RCC 7860 (cell line): Measurements from ENCODE around the gene KIF5A.
"Not testable (repeated sequence)": the region's sequence is repeated elsewhere in the genome, so short reads cannot be mapped to it uniquely, and the experiment has no call there.

ENCODE experiments used
- DNase-seq: peaks from one replicate; pipeline ENCODE4 v3.0.0-alpha.2; 2015; ENCODE audit warnings: low spot score
- FAIRE-seq: peaks from 2 replicates; lab custom pipeline; 2012; peaks lifted over from hg19 to GRCh38; lab: Jason Lieb, UNC

Gene KIF5A

DNA sequence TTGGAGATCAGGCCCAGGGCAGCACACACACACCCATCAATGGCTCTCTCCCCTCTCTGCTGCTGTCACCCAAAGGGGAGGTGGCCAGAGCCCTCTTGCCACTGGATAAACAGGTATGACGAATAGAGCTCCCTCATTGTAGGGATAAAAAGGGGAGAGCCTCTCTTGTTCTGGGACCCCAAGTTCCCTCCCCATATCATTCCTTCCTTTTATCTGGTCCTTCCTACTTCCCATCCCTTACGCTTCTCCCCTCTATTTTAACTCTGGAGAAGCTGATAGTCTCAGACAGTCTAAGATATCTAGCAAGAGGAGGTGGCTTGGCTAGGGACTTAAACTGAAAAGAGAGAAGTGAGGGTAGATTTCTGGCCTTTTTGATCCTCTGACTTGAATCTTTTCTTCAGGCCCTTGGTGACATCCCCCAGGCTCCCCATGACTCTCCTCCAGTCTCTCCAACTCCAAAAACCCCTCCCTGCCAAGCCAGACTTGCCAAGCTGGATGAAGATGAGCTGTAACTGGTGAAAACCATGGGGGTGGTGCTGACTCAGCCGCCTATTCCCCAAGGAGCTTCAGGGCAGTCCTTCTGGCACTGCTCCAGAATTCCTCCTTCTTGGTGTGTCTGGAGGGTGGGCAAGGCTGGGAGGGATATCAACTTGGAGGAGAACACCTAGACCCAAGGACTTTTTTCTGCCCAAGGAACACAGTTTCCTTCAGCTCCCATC lies 66.7 kb downstream of the KIF5A start:
- FAIRE-seq (no peak), DNase-seq (no peak)

DNA sequence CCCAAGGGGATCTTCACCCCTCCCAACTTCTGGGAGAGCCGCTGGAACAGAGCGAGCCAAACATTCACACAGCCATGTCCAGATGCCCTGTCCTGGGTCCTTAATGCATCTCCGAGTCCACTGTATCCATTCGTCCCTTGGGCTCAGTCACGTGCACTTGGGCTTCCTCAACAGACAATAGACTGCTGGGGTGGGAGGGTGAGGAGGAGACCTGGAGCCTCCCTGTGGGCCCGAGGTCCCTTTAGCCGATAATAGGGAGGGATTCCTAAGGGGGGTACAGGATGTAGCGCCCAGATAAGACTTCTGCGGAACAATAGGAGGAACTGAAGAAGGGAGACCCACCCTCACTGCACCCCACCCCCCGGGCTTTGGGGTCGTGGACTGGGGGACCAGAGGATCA lies 68.1 kb downstream of the KIF5A start:
- no peak for FAIRE-seq
- no peak for DNase-seq

DNA sequence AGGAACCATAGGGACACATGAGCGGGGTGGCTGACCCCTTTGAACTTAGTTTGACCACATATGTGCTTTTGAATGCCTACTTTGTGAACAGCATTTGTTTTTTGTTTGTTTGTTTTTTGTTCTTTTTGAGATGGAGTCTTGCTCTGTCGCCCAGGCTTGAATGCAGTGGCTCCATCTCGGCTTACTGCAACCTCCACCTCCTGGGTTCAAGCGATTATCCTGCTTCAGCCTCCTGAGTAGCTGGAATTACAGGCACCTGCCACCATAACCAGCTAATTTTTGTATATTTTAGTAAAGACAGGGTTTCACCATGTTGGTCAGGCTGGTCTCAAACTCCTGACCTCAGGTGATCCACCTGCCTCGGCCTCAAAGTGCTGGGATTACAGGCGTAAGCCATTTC lies 68.6 kb downstream of the KIF5A start:
- FAIRE-seq, DNase-seq: not testable (repeated sequence)

DNA sequence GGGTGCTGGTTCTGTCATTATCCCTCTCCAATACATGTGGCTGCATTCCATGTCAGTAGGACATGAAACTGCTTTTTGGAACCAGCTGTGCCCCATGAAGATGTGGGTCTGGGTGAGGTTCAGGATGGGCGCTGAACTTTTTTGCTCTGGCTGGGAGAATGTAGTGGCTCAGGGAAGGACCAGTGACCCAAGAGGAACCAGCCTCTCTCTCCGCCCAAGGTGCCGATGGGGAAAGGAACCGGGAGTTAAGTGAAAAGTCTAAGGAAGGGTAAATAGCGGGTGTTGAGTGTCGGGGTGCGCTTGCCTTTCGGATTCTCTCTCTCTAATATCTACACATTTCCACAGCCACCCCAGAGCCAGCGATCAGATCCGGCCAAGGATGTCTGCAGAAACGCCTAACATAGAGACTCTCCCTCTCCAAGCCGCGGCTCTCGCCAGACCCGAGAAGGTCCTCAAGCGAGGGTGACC lies 69.2 kb downstream of the KIF5A start:
- DNase-seq (no peak), FAIRE-seq (no peak)

- DNase-seq (no peak), FAIRE-seq (no peak)
Observed at GRCh38 chr12:57619434-57620244, 69.8 kb downstream of the KIF5A start.

DNA sequence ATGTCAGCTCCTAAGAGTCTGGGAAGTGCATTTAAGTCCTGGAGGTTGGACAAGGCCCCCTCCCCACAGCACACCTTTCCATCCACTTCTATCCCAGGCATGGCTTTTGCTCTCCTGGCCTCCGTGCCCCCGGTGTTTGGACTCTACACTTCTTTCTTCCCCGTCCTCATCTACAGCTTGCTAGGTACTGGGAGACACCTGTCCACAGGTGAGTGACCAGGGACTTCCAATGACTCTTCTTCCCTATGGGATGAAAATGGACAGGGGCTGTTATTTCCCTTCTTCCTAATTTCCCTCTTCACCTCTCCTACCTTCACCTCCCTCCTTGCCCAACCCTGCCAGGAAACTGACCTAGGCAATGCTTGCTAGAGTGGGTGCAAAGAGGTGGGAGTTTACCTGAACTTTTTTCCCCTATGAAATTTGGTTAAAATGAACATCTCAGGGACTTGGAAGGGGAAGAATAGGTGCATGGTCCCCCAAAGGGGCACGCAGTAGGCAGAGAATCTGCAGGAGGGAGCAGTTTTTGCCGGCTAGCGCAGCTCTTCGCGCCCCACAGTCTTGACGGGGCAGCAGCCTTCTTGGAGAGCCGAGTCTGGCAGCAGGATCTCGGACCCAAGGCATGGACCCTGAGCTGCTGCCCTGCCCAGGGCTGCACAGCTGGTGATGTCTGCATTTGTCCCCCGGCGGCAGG lies 70.5 kb downstream of the KIF5A start:
- DNase-seq: no peak
- no peak for FAIRE-seq

DNA sequence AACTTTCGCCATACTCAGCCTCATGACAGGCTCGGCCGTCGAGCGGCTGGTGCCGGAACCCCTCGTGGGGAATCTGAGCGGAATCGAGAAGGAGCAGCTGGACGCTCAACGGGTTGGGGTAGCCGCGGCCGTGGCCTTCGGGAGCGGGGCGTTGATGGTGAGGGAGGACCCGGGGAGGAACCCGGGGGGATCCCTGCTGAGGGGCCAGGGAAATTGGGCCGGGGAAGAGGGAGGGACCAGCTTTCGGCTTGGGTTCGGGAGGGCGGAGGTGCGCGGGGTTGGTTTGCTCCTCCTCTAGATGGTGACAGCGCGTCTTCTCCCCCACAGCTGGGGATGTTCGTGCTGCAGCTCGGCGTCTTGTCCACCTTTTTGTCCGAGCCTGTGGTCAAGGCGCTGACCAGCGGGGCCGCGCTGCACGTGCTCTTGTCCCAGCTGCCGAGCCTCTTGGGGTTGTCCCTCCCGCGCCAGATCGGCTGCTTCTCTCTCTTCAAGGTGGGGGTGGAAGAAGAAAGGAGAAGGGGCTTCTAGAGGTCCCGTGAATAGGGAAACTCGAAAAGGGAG lies 71.2 kb downstream of the KIF5A start:
- FAIRE-seq (no peak), DNase-seq (no peak)

- no peak for DNase-seq
- FAIRE-seq: no peak
Observed at GRCh38 chr12:57621497-57622292, 71.9 kb downstream of the KIF5A start.

DNA sequence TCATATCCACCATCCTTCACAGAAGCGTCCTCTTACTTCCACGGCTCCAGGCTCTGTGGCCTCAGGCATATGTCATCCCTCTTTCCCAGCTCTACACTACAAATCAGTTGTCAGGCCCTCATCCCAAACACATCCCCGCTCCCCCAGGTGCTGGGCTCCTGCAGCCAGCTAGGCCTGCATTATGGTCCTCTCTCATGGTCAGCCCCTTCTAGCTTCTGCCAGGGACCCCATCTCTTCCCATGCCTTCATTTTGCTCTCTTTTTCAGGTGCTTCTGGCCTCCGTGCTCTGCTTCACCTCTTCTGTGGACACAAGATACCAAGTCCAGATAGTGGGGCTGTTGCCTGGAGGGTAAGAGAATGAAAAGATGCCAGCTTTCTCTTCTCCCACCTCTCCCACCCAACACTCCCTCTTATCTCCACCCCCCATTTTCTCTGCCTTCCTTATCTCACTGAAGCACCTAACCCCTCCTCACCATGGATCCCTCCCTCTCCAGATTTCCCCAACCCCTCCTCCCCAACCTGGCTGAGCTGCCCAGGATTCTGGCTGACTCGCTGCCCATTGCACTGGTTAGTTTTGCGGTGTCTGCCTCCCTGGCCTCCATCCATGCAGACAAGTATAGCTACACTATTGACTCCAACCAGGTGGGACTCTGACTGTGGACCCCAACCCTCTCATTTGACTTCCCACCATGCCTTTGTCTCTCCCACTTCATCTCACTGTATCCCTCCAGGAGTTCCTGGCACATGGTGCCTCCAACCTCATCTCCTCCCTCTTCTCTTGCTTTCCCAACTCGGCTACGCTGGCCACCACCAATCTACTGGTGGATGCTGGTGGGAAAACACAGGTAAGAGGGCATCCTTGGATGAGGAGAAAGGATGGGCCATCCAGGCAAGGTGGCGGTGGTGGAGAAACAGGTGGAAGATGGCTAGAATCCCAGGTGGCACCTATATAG lies 72.7 kb downstream of the KIF5A start:
- FAIRE-seq: no peak
- DNase-seq: no peak

DNA sequence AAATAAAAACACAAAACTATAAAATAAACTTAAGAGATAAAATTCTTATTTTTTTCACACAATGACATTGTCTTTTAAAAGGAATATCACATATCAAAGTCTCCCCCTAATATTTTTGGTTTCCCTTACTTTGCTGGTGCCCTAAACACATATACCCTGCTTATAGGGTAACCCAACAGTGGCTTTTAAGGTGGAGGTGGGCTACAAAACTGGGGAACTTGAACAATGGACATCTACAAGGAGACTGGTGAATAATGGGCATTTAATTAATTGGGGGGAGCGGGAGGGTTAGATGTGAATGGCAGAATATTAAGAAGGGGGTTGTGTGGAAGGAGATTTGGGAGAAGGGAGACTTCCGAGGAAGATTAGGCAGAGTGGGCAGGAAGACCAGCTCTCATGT lies 73.5 kb downstream of the KIF5A start:
- DNase-seq (no peak), FAIRE-seq (no peak)

- FAIRE-seq (no peak), DNase-seq (no peak)
Observed at GRCh38 chr12:57623811-57624390, 74.1 kb downstream of the KIF5A start.

DNA sequence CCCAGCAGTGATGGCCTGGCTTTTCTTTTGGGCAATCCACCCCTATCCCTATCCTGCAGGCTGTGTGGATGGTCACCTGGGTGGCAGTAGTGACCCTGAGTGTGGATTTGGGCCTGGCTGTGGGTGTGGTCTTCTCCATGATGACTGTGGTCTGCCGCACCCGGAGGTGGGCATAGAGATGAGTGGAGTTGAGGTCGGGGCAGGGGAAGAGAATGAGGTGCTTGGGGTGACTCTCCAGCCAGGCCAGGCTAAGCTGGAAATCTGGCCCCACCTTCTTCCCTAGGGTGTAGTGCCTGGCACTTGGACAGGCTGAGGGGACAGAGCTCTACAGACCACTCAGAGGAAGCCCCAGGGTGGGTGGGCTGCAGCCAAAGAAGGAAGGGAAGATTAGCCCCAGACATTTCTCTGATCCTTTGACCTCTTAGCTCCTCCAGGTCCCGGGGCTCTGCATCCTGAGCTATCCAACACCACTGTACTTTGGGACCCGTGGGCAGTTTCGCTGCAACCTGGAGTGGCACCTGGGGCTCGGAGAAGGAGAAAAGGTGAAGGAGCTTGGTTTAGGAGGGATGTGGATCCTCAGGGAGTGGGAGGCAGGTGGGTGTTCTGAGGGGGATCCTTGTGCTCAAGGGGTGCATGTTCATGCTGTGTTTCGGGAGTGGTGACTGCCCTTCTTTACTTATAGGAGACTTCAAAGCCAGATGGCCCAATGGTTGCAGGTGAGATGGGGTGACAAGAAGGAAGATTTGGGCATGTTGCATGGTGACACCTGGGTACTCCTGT lies 74.8 kb downstream of the KIF5A start:
- no peak for DNase-seq
- no peak for FAIRE-seq

- FAIRE-seq (no peak), DNase-seq (no peak)
Observed at GRCh38 chr12:57625261-57626032, 75.6 kb downstream of the KIF5A start.

DNA sequence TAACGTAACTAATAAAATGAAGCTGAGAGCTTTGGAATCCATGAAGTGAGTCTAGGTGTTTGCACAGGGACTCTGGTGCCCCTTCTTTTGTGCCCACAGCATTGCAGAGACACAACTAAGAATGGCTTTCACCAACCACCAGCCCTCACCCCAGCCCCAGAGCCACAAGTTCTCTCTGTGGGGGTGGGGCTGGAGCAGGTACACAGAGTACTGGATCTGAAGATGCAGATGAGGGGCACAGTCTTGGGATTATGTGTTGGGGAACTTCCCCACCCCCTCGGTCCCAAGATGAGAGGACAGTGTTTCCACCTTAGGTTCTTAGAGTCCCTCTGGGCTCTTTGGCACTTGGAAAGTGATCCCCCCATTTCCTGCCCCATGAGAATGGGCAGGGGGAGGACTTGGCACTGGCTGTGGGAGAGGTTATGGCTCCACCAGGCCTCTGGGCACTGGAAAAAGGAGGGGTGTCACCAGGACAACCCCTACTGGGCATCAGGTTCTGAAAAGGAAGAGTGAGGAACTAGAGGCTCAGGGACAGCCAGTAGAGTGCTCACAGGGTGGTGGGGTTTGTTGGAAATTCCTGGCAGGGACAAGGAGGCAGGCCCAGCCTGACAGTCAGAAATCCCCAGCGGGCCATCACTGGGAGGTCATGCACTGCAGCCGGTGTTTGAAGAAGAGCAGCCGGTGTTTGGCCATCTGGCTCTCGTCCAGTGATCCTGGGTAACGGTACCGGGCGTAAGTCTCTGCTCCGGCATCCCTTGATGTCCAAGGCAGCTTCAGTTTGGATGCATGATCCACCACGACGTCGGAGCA lies 76.5 kb downstream of the KIF5A start:
- DNase-seq (no peak), FAIRE-seq (no peak)

DNA sequence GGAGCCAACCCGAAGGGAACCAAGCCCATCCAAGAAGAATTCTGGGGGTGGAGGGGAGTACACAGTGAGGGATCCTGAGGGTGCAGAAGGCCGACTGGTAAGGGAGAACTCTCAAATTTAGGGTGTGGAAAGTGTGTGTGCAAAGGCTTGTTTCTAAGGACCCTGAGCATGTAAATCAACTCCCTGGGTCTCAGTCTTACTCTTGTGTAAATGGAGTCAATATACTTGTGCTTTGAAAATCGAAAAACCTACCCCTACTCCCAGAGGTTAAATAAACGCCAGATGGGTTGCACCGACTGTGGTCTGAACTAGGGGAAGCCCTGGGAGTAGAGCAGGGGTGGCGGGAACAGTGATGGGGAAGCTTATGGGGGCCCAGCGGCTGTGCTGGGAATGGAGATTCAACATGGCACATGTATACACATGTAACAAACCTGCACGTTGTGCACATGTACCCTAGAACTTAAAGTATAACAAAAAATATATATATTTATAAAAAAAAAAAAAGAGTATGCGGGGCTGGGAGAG lies 77.1 kb downstream of the KIF5A start:
- DNase-seq: no peak
- FAIRE-seq: no peak

DNA sequence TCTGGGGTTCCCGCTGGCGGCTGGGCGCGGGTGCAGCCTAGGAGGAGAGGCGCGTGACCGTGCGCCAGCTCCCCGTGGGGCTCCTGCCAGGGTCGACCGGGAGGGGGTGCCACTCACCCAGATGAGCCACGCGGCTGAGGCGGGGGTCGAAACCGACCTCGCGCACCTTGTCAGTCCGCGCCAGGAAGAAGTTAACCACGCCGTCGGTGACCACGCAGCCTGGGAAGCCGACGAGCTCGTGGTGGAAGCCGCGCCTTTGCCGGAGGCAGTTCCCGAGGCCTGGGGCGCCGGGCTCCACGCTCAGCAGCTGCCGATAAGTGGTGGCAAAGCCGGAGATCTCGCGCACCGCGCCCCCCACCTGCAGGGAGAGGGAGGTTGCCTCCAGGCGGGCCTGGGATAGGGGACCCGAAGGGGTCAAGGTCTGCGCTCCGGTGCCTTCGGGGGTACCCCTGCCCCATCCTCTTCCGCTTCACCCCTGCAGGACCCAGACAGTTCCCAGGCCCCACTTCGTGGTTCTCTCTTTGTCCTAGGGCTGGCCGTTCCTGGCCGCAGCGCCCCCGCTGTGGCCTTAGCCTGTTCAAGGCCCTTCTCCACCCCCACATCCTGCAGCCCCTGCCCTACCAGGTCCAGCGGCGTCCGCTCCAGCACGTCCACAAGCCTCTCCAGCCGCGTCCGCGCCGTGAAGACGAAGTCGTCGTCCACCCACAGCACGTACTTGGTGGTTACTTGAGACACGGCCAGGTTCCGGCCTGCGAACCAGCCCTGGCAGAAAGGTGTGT lies 77.8 kb downstream of the KIF5A start:
- no peak for DNase-seq
- FAIRE-seq: no peak
